GM10266 (cell line): ENCODE data around the gene POC1A.
"Not testable (repeated sequence)": the region's sequence is repeated elsewhere in the genome, so short reads cannot be mapped to it uniquely, and the experiment has no call there.

Experiments used
- DNase-seq: peaks from one replicate; pipeline ENCODE4 v3.0.0; 2012; ENCODE audit errors: extremely low spot score
- CTCF ChIP-seq: IDR thresholded peaks from 2 replicates; pipeline ENCODE4 v1.5.1; 2012; ENCODE audit warnings: mild to moderate bottlenecking, low read depth; ENCODE audit not compliant: control insufficient read depth, insufficient read depth; ENCODE audit errors: missing control alignments

Gene POC1A

GRCh38 chr3:52038227-52038626 lies 116.0 kb downstream of the POC1A start:
- DNase-seq = no peak
- no peak for TF ChIP-seq CTCF

- no peak for DNase-seq
- TF ChIP-seq CTCF = no peak
Observed at GRCh38 chr3:52037291-52037690, 116.9 kb downstream of the POC1A start.

GRCh38 chr3:52036829-52037228 lies 117.4 kb downstream of the POC1A start:
- no peak for DNase-seq
- TF ChIP-seq CTCF = no peak

GRCh38 chr3:52036222-52036694 lies 118.0 kb downstream of the POC1A start:
- no peak for TF ChIP-seq CTCF
- no peak for DNase-seq

- no peak for TF ChIP-seq CTCF
- no peak for DNase-seq
Observed at GRCh38 chr3:52034651-52035050, 119.6 kb downstream of the POC1A start.

- no peak for DNase-seq
- TF ChIP-seq CTCF = no peak
Observed at GRCh38 chr3:52034212-52034611, 120.0 kb downstream of the POC1A start.

- DNase-seq = not testable (repeated sequence)
Observed at GRCh38 chr3:52033748-52034147, 120.5 kb downstream of the POC1A start.

GRCh38 chr3:52032702-52033408 lies 121.4 kb downstream of the POC1A start:
- no peak for TF ChIP-seq CTCF
- DNase-seq = no peak
